Testis (tissue), 2 donors: ENCODE results near the gene BRD4.

Experiments
- POLR2A ChIP-seq: fragments of 450-650 bp; IDR thresholded peaks from one replicate; pipeline ENCODE4 v1.6.1; 2017; ENCODE audit warnings: antibody characterized with exemption, mild to moderate bottlenecking, moderate library complexity
- TF ChIP-seq, protein P1 (sequence below), 3 experiments: fragments of 450-650 bp in 2 of 3; fragments of 200-600 bp in 1 of 3; sonication (generic) in 1 of 3; IDR thresholded peaks; one replicate each; pipeline ENCODE4 v1.5.1; 2016 to 2019; ENCODE audit warnings: antibody characterized with exemption in 3 of 3, mild to moderate bottlenecking in 2 of 3, moderate library complexity in 1 of 3

DNA sequence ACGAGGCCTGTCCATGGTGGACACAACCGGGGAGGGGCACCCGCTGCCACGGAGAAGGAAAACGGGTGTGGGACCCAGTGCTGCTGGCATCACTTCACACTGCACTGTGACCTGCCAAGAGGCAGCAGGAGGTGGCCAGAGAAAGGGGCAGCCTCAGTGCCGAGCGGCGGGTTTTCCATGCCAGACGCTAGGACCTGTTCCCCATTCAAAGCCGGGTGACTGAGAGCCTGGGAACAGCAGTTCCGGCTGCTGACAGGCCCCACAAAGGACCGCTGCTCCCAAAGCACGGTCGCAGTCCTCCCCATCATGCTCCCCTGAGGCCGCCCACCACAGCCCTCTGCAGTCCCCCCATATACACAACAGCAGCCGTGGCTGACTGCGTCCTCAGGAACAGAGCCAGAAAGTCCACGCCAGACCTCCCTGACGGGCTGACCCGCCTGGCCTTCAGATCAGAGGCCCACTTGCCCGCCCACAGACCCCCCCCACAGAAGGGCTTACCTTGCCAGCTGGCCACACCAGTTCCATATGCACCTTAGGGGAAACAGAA is 41.8 kb upstream of the BRD4 start:
- TF ChIP-seq, protein P1, sequence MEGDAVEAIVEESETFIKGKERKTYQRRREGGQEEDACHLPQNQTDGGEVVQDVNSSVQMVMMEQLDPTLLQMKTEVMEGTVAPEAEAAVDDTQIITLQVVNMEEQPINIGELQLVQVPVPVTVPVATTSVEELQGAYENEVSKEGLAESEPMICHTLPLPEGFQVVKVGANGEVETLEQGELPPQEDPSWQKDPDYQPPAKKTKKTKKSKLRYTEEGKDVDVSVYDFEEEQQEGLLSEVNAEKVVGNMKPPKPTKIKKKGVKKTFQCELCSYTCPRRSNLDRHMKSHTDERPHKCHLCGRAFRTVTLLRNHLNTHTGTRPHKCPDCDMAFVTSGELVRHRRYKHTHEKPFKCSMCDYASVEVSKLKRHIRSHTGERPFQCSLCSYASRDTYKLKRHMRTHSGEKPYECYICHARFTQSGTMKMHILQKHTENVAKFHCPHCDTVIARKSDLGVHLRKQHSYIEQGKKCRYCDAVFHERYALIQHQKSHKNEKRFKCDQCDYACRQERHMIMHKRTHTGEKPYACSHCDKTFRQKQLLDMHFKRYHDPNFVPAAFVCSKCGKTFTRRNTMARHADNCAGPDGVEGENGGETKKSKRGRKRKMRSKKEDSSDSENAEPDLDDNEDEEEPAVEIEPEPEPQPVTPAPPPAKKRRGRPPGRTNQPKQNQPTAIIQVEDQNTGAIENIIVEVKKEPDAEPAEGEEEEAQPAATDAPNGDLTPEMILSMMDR (IDR thresholded peaks at IDR 0.05) = no peak
- TF ChIP-seq POLR2A = no peak
